SU-DHL-6 (cell line): ENCODE results near the gene CBFA2T2.

Experiments
- H2AFZ ChIP-seq: fragments of 200-600 bp; sonication (generic); 2 replicates; pipeline ENCODE4 v1.6.1; 2014; ENCODE audit warnings: low read depth, mild to moderate bottlenecking, moderate library complexity, mixed read lengths, antibody characterized with exemption, low read length; ENCODE audit not compliant: severe bottlenecking
- H3F3A ChIP-seq: fragments of 200-600 bp; shearing (Covaris generic); 2 replicates; pipeline ENCODE4 v1.6.0; 2016; ENCODE audit warnings: antibody characterized with exemption, mild to moderate bottlenecking; ENCODE audit not compliant: insufficient read depth
- H3K27ac ChIP-seq: fragments of 200-600 bp; sonication (generic); 2 replicates; pipeline ENCODE4 v1.5.1; 2016; ENCODE audit warnings: low read depth, mild to moderate bottlenecking, low read length, moderate library complexity, mixed read lengths
- H3K27me3 ChIP-seq: fragments of 200-600 bp; sonication (generic), shearing (Covaris generic); 2 replicates; pipeline ENCODE4 v1.6.0; 2014; ENCODE audit warnings: mild to moderate bottlenecking, low read length
- H3K36me3 ChIP-seq: fragments of 200-600 bp; sonication (generic); 2 replicates; pipeline ENCODE4 v1.6.1; 2014; ENCODE audit warnings: mild to moderate bottlenecking, low read length, mixed read lengths
- H3K4me2 ChIP-seq: fragments of 300-600, 200-600 bp; shearing (Covaris generic), sonication (generic); 2 replicates; pipeline ENCODE4 v1.6.0; 2014; ENCODE audit warnings: low read length, low read depth, mild to moderate bottlenecking; ENCODE audit not compliant: poor library complexity, severe bottlenecking
- H3K4me3 ChIP-seq: fragments of 200-600 bp; sonication (generic); 2 replicates; pipeline ENCODE4 v1.5.1; 2014; ENCODE audit warnings: antibody characterized with exemption, low read length, mild to moderate bottlenecking, mixed read lengths; ENCODE audit not compliant: insufficient read depth, poor library complexity, severe bottlenecking
- H3K79me2 ChIP-seq: fragments of 200-600 bp; sonication (generic); 2 replicates; pipeline ENCODE4 v1.6.1; 2014; ENCODE audit warnings: mild to moderate bottlenecking, low read length, moderate library complexity; ENCODE audit not compliant: insufficient read depth
- H3K9ac ChIP-seq: fragments of 200-600 bp; sonication (generic); 2 replicates; pipeline ENCODE4 v1.7.0; 2014; ENCODE audit warnings: mild to moderate bottlenecking, low read length
- H3K9me2 ChIP-seq: fragments of 200-600 bp; sonication (generic); replicated peaks from 2 replicates; pipeline ENCODE4 v1.6.1; 2014; ENCODE audit warnings: low read length; ENCODE audit not compliant: insufficient read depth
- H3K9me3 ChIP-seq: fragments of 200-600 bp; sonication (generic); 2 replicates; pipeline ENCODE4 v1.6.1; 2014; ENCODE audit warnings: low read length, mixed read lengths; ENCODE audit not compliant: insufficient read depth
- H4K20me1 ChIP-seq: fragments of 200-600 bp; sonication (generic); 2 replicates; pipeline ENCODE4 v1.6.1; 2014; ENCODE audit warnings: low read depth, mild to moderate bottlenecking, antibody characterized with exemption, low read length, moderate library complexity, mixed read lengths
- EZH2phosphoT487 ChIP-seq: fragments of 200-600 bp; sonication (generic), shearing (Covaris generic); conservative IDR thresholded peaks from 2 replicates; pipeline ENCODE4 v1.6.1; 2018; ENCODE audit warnings: mild to moderate bottlenecking, antibody characterized with exemption, low read length, moderate library complexity, mixed read lengths
- TF ChIP-seq, protein P1 (sequence below): fragments of 200-600 bp; sonication (generic); IDR thresholded peaks from one replicate; pipeline ENCODE4 v1.5.1; 2017; ENCODE audit warnings: antibody characterized with exemption, mild to moderate bottlenecking, low read length, moderate library complexity; ENCODE audit not compliant: insufficient read depth, poor library complexity, severe bottlenecking

Gene CBFA2T2

GRCh38 chr20:33627577-33628216, 137.8 kb downstream of the CBFA2T2 start:
- TF ChIP-seq, protein P1, sequence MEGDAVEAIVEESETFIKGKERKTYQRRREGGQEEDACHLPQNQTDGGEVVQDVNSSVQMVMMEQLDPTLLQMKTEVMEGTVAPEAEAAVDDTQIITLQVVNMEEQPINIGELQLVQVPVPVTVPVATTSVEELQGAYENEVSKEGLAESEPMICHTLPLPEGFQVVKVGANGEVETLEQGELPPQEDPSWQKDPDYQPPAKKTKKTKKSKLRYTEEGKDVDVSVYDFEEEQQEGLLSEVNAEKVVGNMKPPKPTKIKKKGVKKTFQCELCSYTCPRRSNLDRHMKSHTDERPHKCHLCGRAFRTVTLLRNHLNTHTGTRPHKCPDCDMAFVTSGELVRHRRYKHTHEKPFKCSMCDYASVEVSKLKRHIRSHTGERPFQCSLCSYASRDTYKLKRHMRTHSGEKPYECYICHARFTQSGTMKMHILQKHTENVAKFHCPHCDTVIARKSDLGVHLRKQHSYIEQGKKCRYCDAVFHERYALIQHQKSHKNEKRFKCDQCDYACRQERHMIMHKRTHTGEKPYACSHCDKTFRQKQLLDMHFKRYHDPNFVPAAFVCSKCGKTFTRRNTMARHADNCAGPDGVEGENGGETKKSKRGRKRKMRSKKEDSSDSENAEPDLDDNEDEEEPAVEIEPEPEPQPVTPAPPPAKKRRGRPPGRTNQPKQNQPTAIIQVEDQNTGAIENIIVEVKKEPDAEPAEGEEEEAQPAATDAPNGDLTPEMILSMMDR = no peak
- no peak for TF ChIP-seq EZH2phosphoT487
- Histone ChIP-seq H3F3A (no peaks in the 10 kb centered on the region), H3K27me3 (no peaks in the 10 kb centered on the region), H3K27ac (no peak overlapping the region), H3K4me2 (no peak overlapping the region), H3K9me2 (no peaks in the 10 kb centered on the region), H3K4me3 (no peak overlapping the region), H4K20me1 (no peaks in the 10 kb centered on the region), H3K9ac (no peak overlapping the region), H2AFZ (no peak overlapping the region), H3K9me3 (no peaks in the 10 kb centered on the region), H3K36me3 (no peaks in the 10 kb centered on the region), H3K79me2 (no peaks in the 10 kb centered on the region)

GRCh38 chr20:33629533-33629932, 139.6 kb downstream of the CBFA2T2 start:
- no peak overlapping the region for H3K4me3 ChIP-seq
- H3K27ac ChIP-seq = no peak overlapping the region
- no peak overlapping the region for H3K4me2 ChIP-seq
- H3F3A ChIP-seq = no peaks in the 10 kb centered on the region
- no peaks in the 10 kb centered on the region for H4K20me1 ChIP-seq
- TF ChIP-seq, protein P1 = no peak
- no peak for TF ChIP-seq EZH2phosphoT487
- no peaks in the 10 kb centered on the region for H3K9me2 ChIP-seq
- no peak overlapping the region for H3K9ac ChIP-seq
- no peaks in the 10 kb centered on the region for H3K79me2 ChIP-seq
- no peak overlapping the region for H2AFZ ChIP-seq
- no peaks in the 10 kb centered on the region for H3K36me3 ChIP-seq
- H3K27me3 ChIP-seq = no peaks in the 10 kb centered on the region
- no peaks in the 10 kb centered on the region for H3K9me3 ChIP-seq

DNA sequence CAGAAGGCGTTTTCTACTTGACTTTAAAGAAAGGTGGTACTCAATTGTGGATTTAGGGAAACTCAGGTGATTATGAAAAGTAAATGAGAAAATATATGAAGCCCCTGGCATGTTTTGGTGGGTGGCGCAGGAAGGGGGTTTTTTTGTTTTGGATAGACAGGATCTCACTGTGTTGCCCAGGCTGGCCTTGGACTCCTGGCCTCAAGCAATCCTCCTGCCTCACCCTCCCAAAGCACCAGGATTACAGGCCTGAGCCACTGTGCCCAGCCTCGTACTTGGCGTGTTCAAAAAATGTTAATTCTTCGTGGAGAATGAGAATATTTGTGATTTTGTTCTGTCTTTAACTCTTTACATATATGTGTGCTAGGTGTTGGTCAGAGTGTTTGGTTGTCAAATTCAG, 140.1 kb downstream of the CBFA2T2 start:
- no peaks in the 10 kb centered on the region for H3K79me2 ChIP-seq
- no peaks in the 10 kb centered on the region for H3K27me3 ChIP-seq
- H3K9ac ChIP-seq = no peak overlapping the region
- H3K36me3 ChIP-seq = no peaks in the 10 kb centered on the region
- H3K4me2 ChIP-seq = no peak overlapping the region
- no peak for TF ChIP-seq EZH2phosphoT487
- TF ChIP-seq, protein P1 = no peak
- no peak overlapping the region for H3K4me3 ChIP-seq
- no peaks in the 10 kb centered on the region for H3K9me3 ChIP-seq
- H4K20me1 ChIP-seq = no peaks in the 10 kb centered on the region
- no peak overlapping the region for H3K27ac ChIP-seq
- no peaks in the 10 kb centered on the region for H3F3A ChIP-seq
- H3K9me2 ChIP-seq = no peaks in the 10 kb centered on the region
- H2AFZ ChIP-seq = no peak overlapping the region
